ENCODE measurements around the gene FYN.

Gene FYN

DNA sequence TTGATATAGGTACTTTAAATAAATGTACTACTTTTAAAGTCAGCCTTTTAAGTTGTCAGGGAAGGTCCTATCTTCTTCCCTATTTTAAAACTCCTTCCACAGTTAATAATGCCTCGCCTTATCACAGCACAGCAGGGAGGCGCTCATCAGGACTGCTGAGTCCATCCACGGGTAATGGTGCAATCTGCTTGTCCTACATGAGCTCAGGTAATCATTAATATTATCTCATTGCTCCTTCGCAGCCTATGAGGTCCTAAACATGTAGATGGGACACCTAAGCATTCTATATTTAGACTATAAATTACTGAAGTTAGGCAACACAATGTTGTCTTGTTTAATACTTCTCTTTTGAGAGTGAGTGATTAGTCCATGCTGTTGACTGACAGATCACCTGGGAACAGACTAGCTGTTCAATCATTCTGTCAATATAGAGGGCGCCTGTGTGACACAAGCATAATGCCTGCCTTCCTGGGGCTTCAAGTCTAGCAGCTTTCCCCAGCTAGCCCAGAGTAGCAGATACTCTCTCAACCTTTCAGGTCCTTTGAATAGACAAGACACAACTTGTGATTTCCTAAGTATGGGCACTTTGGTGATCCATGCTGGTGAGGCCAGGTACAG, 91.0 kb downstream of the FYN start:
- H3K27ac ChIP-seq (ENCODE audit: low read depth, low read length), result no peak overlapping the region
- no peaks in the 10 kb centered on the region for H3K9me2 ChIP-seq (replicated peaks; ENCODE audit: control insufficient read depth, low read length)
- no peak overlapping the region for H3K4me2 ChIP-seq (ENCODE audit: low read length)
- TF ChIP-seq EZH2phosphoT487 (IDR thresholded peaks at IDR 0.05; ENCODE audit: borderline replicate concordance, low read length) (no peak), CTCF (IDR thresholded peaks at IDR 0.05; ENCODE audit: low read depth, low read length, poor library complexity, severe bottlenecking) (no peak)
- H4K20me1 ChIP-seq (ENCODE audit: control insufficient read depth, insufficient read depth, low read depth, low read length), result no peaks in the 10 kb centered on the region
- H3K79me2 ChIP-seq (ENCODE audit: control insufficient read depth, low read length), result no peaks in the 10 kb centered on the region
- no peak overlapping the region for H3K4me3 ChIP-seq (ENCODE audit: low read length)
- H3K4me1 ChIP-seq (ENCODE audit: control insufficient read depth, low read length), result no peaks in the 10 kb centered on the region
- no peaks in the 10 kb centered on the region for H3K36me3 ChIP-seq (ENCODE audit: control insufficient read depth, low read length)
- no peaks in the 10 kb centered on the region for H3K27me3 ChIP-seq (ENCODE audit: control insufficient read depth, low read length)
- no peaks in the 10 kb centered on the region for H3K9me3 ChIP-seq (ENCODE audit: control insufficient read depth, insufficient read depth, low read length)
- H3F3A ChIP-seq (ENCODE audit: control insufficient read depth, insufficient read depth), result no peaks in the 10 kb centered on the region

GRCh38 chr6:111781041-111781708, 92.1 kb downstream of the FYN start:
- Histone ChIP-seq H3F3A (ENCODE audit: control insufficient read depth, insufficient read depth) (no peaks in the 10 kb centered on the region), H3K36me3 (ENCODE audit: control insufficient read depth, low read length) (no peaks in the 10 kb centered on the region), H3K27me3 (ENCODE audit: control insufficient read depth, low read length) (no peaks in the 10 kb centered on the region), H3K4me1 (ENCODE audit: control insufficient read depth, low read length) (no peaks in the 10 kb centered on the region), H4K20me1 (ENCODE audit: control insufficient read depth, insufficient read depth, low read depth, low read length) (no peaks in the 10 kb centered on the region), H3K9me2 (replicated peaks; ENCODE audit: control insufficient read depth, low read length) (no peaks in the 10 kb centered on the region), H3K4me3 (ENCODE audit: low read length) (no peak overlapping the region), H3K4me2 (ENCODE audit: low read length) (no peak overlapping the region), H3K79me2 (ENCODE audit: control insufficient read depth, low read length) (no peaks in the 10 kb centered on the region), H3K27ac (ENCODE audit: low read depth, low read length) (no peak overlapping the region), H3K9me3 (ENCODE audit: control insufficient read depth, insufficient read depth, low read length) (no peaks in the 10 kb centered on the region)
- TF ChIP-seq EZH2phosphoT487 (IDR thresholded peaks at IDR 0.05; ENCODE audit: borderline replicate concordance, low read length), result no peak
- TF ChIP-seq CTCF (IDR thresholded peaks at IDR 0.05; ENCODE audit: low read depth, low read length, poor library complexity, severe bottlenecking), result no peak

DNA sequence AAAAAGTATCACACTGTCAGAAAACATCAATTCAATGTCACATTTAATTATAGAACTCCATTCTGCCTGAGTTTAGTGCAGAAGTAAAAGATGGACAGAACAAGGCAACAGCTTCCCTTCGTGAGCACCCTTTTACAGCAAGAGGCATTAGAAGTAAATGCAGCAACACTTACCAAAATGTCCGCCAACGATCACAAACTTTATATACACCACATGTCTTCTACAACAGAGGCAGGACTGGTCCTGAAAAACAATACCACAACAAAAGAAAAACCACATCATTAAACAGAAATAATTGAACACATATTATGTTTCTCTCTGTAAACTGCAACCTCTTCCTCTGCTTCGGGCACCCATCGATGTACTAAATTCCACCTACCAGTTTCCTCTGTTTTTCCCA, 92.9 kb downstream of the FYN start:
- Histone ChIP-seq H3K79me2 (ENCODE audit: control insufficient read depth, low read length) (no peaks in the 10 kb centered on the region), H3K9me2 (replicated peaks; ENCODE audit: control insufficient read depth, low read length) (no peaks in the 10 kb centered on the region), H3K4me1 (ENCODE audit: control insufficient read depth, low read length) (no peaks in the 10 kb centered on the region), H3K4me3 (ENCODE audit: low read length) (no peak overlapping the region), H3F3A (ENCODE audit: control insufficient read depth, insufficient read depth) (no peaks in the 10 kb centered on the region), H3K27ac (ENCODE audit: low read depth, low read length) (no peak overlapping the region), H3K27me3 (ENCODE audit: control insufficient read depth, low read length) (no peaks in the 10 kb centered on the region), H3K36me3 (ENCODE audit: control insufficient read depth, low read length) (no peaks in the 10 kb centered on the region), H4K20me1 (ENCODE audit: control insufficient read depth, insufficient read depth, low read depth, low read length) (no peaks in the 10 kb centered on the region), H3K9me3 (ENCODE audit: control insufficient read depth, insufficient read depth, low read length) (no peaks in the 10 kb centered on the region), H3K4me2 (ENCODE audit: low read length) (no peak overlapping the region)
- no peak for TF ChIP-seq CTCF (IDR thresholded peaks at IDR 0.05; ENCODE audit: low read depth, low read length, poor library complexity, severe bottlenecking)
- no peak for TF ChIP-seq EZH2phosphoT487 (IDR thresholded peaks at IDR 0.05; ENCODE audit: borderline replicate concordance, low read length)

Measured in DOHH2 (cell line).